Hepatocyte (in vitro differentiated cells): ENCODE data around the gene TOP1. TPM values are rescaled to one million over a fixed set of nuclear protein-coding genes. Genes with fewer than 3 reads are reported as not detected.

ENCODE experiments used
- DNase-seq: peaks from one replicate; pipeline ENCODE4 v3.0.0-alpha.2; 2016; ENCODE audit warnings: low spot score
- H2AFZ ChIP-seq: fragments of 200-600 bp; sonication (generic); 2 replicates; pipeline ENCODE4 v1.6.0; 2016; ENCODE audit warnings: antibody characterized with exemption, mild to moderate bottlenecking
- H3K27ac ChIP-seq: fragments of 200-600 bp; sonication (generic); 2 replicates; pipeline ENCODE4 v1.5.1; 2016; ENCODE audit warnings: mild to moderate bottlenecking
- H3K27me3 ChIP-seq: fragments of 200-600 bp; sonication (generic); 2 replicates; pipeline ENCODE4 v1.6.1; 2016
- H3K36me3 ChIP-seq: fragments of 200-600 bp; sonication (generic); replicated peaks from 2 replicates; pipeline ENCODE4 v1.5.1; 2016; ENCODE audit warnings: low read depth; ENCODE audit not compliant: insufficient read depth
- H3K4me1 ChIP-seq: fragments of 200-600 bp; sonication (generic); 2 replicates; pipeline ENCODE4 v1.5.1; 2016; ENCODE audit warnings: mild to moderate bottlenecking, moderate library complexity; ENCODE audit not compliant: insufficient read depth
- H3K4me2 ChIP-seq: fragments of 200-600 bp; sonication (generic); 2 replicates; pipeline ENCODE4 v1.6.0; 2016
- H3K4me3 ChIP-seq: fragments of 200-600 bp; sonication (generic); 2 replicates; pipeline ENCODE4 v1.5.1; 2016; ENCODE audit warnings: mild to moderate bottlenecking
- H3K79me2 ChIP-seq: fragments of 200-600 bp; sonication (generic); 2 replicates; pipeline ENCODE4 v1.6.0; 2017; ENCODE audit warnings: mild to moderate bottlenecking
- H3K9me2 ChIP-seq: fragments of 200-600 bp; sonication (generic); replicated peaks from 2 replicates; pipeline ENCODE4 v1.6.0; 2017; ENCODE audit warnings: mild to moderate bottlenecking; ENCODE audit not compliant: insufficient read depth
- H3K9me3 ChIP-seq: fragments of 200-600 bp; sonication (generic); 2 replicates; pipeline ENCODE4 v1.5.1; 2016; ENCODE audit warnings: low read depth, mild to moderate bottlenecking
- H4K20me1 ChIP-seq: fragments of 200-600 bp; sonication (generic); 2 replicates; pipeline ENCODE4 v1.6.0; 2016; ENCODE audit warnings: mild to moderate bottlenecking; ENCODE audit not compliant: insufficient read depth, poor library complexity, severe bottlenecking
- CTCF ChIP-seq: fragments of 200-600 bp; sonication (generic); IDR thresholded peaks from 2 replicates; pipeline ENCODE4 v1.5.1; 2016; ENCODE audit warnings: antibody characterized with exemption, mild to moderate bottlenecking; ENCODE audit not compliant: poor library complexity
- EZH2 ChIP-seq: fragments of 200-600 bp; sonication (generic); IDR thresholded peaks from 2 replicates; pipeline ENCODE4 v1.6.1; 2016; ENCODE audit warnings: antibody characterized with exemption, mild to moderate bottlenecking, borderline replicate concordance
- EZH2phosphoT487 ChIP-seq: fragments of 200-600 bp; sonication (generic); IDR thresholded peaks from one replicate; pipeline ENCODE4 v1.6.1; 2018; ENCODE audit warnings: antibody characterized with exemption, mild to moderate bottlenecking, low read depth, moderate library complexity; ENCODE audit not compliant: unreplicated experiment, severe bottlenecking
- WGBS: methylation state at CpG from one replicate; pipeline ENCODE4 v1.1.6; 2016; ENCODE audit warnings: low lambda C conversion rate; ENCODE audit errors: missing lambda C conversion rate; 5-methylcytosine and 5-hydroxymethylcytosine counted together
- polyA plus RNA-seq: library from polyadenylated mRNA; unstranded; fragments of >200 nt; fragmentation: Nextera tagmentation; extraction: Ambion mirVana; gene quantifications from 2 replicates; pipeline ENCODE4 v1.2.1, GENCODE V29; 2016
- total RNA-seq: library from RNA; depleted of rRNA; stranded (reverse); fragments of >200 nt; gene quantifications from 2 replicates; pipeline ENCODE4 v1.2.3, GENCODE V29; 2014

Gene TOP1
- total and polyA plus RNA-seq, 2 experiments from 2014 or later, result 28.3 to 38.2 TPM

GRCh38 chr20:41005361-41005729, 23.3 kb upstream of the TOP1 start:
- no peak overlapping the region for H2AFZ ChIP-seq

GRCh38 chr20:41006126-41006935, 22.3 kb upstream of the TOP1 start:
- Histone ChIP-seq H3K79me2 (no peaks in the 10 kb centered on the region), H2AFZ (no peak overlapping the region), H3K27ac (no peak overlapping the region), H3K9me3 (no peaks in the 10 kb centered on the region), H3K36me3 (no peaks in the 10 kb centered on the region), H4K20me1 (no peaks in the 10 kb centered on the region), H3K4me2 (no peak overlapping the region), H3K4me1 (peaks cover 19% of the 10 kb centered on the region), H3K27me3 (no peaks in the 10 kb centered on the region), H3K9me2 (no peaks in the 10 kb centered on the region), H3K4me3 (no peak overlapping the region)
- WGBS, result 96% methylated on average over 13 of the region's 13 CpGs
- DNase-seq, result no peak
- TF ChIP-seq EZH2phosphoT487 (no peak), EZH2 (no peak), CTCF (no peak)

More at GRCh38 chr20:41005361-41005729, 23.3 kb upstream of the TOP1 start:
- peaks cover 12% of the 10 kb centered on the region for H3K4me1 ChIP-seq
- DNase-seq, result peak; percentile 86
- H3K79me2 ChIP-seq, result no peaks in the 10 kb centered on the region
- H3K4me3 ChIP-seq, result no peak overlapping the region
- H3K9me3 ChIP-seq, result no peaks in the 10 kb centered on the region
- no peaks in the 10 kb centered on the region for H3K9me2 ChIP-seq
- TF ChIP-seq EZH2 (no peak), CTCF (no peak), EZH2phosphoT487 (no peak)
- H3K4me2 ChIP-seq, result no peak overlapping the region
- peak overlapping the region; percentile 48 for H3K27ac ChIP-seq
- WGBS, result 60% methylated on average over 4 of the region's 4 CpGs
- H3K36me3 ChIP-seq, result no peaks in the 10 kb centered on the region
- no peaks in the 10 kb centered on the region for H4K20me1 ChIP-seq
- H3K27me3 ChIP-seq, result no peaks in the 10 kb centered on the region

DNA sequence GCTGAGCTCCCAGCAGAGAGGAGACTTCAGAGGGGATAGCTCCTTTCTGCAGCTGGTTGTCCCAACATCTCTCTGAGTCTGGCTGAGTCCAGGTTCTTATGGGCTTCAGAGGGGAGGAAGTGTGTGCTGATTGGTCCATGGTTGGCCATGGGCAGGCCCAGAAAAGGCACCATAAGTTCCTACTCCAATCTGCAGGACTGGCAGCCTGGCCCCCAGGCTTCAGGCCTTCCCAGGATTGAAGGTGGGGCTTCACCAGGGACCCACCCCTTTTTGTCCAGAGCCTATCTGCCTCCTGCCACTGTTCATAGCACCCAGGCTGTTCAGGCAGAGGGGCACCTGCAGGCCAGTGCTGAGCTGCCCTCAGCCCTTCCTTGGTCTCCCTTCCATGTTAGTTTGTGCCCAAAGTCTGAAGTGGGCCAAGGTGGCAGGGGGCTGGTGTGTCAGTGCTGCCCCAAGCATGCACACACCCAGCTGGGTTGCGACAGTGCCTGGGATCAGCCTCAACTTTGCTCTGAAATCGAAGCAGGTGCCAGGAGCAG, 21.6 kb upstream of the TOP1 start:
- WGBS, result 90% methylated on average over 2 of the region's 2 CpGs
- H3K27ac ChIP-seq, result no peak overlapping the region
- H3K36me3 ChIP-seq, result no peaks in the 10 kb centered on the region
- H3K4me3 ChIP-seq, result no peak overlapping the region
- H4K20me1 ChIP-seq, result no peaks in the 10 kb centered on the region
- H3K9me3 ChIP-seq, result no peaks in the 10 kb centered on the region
- no peaks in the 10 kb centered on the region for H3K27me3 ChIP-seq
- DNase-seq, result no peak
- no peaks in the 10 kb centered on the region for H3K9me2 ChIP-seq
- H3K79me2 ChIP-seq, result no peaks in the 10 kb centered on the region
- peaks cover 23% of the 10 kb centered on the region for H3K4me1 ChIP-seq
- no peak for TF ChIP-seq EZH2phosphoT487
- TF ChIP-seq EZH2, result no peak
- no peak for TF ChIP-seq CTCF
- H3K4me2 ChIP-seq, result no peak overlapping the region
- no peak overlapping the region for H2AFZ ChIP-seq
